Activated CD8-positive, alpha-beta T cell treated with anti-CD3 and anti-CD28 coated beads for 36 hours (primary cell): Measurements from ENCODE around the gene SCPEP1. TPM values are rescaled to one million over a fixed set of nuclear protein-coding genes. Genes with fewer than 3 reads are reported as not detected.
A peak's percentile ranks its signal among the peaks of the same experiment; 100 is the strongest.
"Not testable (repeated sequence)": the region's sequence is repeated elsewhere in the genome, so short reads cannot be mapped to it uniquely, and the experiment has no call there.

Experiments used
- ATAC-seq: fragments of 200-7000 bp; cut with Tn5 transposase; one replicate; pipeline ENCODE4 v1.10.0; 2021; ENCODE audit warnings: mild to moderate bottlenecking, moderate library complexity
- CTCF ChIA-PET: fragments of 350-600 bp; sonication (Branson Sonifier 250); formaldehyde crosslinking; loops from one replicate; lab custom pipeline; 2021; ENCODE audit warnings: antibody characterized with exemption; lab: Charles Lee
- POLR2A ChIA-PET: fragments of 350-600 bp; sonication (Branson Sonifier 250); formaldehyde crosslinking; loops from one replicate; lab custom pipeline; 2021; ENCODE audit warnings: antibody characterized with exemption; lab: Charles Lee
- DNase-seq: peaks from one replicate; pipeline ENCODE4 v3.0.0-alpha.2; 2020
- H3K27ac Mint-ChIP-seq: one replicate; pipeline ENCODE4 v1.8.0; 2021; ENCODE audit warnings: mild to moderate bottlenecking, mixed read lengths
- H3K27me3 Mint-ChIP-seq: one replicate; pipeline ENCODE4 v1.8.0; 2021; ENCODE audit warnings: mixed read lengths
- H3K36me3 Mint-ChIP-seq: one replicate; pipeline ENCODE4 v1.8.0; 2021; ENCODE audit warnings: low read depth, mixed read lengths
- H3K4me1 Mint-ChIP-seq: one replicate; pipeline ENCODE4 v1.8.0; 2021; ENCODE audit warnings: low read depth, mixed read lengths
- H3K4me3 Mint-ChIP-seq: one replicate; pipeline ENCODE4 v1.8.0; 2021; ENCODE audit warnings: mild to moderate bottlenecking, moderate library complexity, mixed read lengths
- H3K9me3 Mint-ChIP-seq: one replicate; pipeline ENCODE4 v1.8.0; 2021; ENCODE audit warnings: mixed read lengths
- CTCF ChIP-seq: fragments of 200-600 bp; IDR thresholded peaks from one replicate; pipeline ENCODE4 v1.8.0; 2022; ENCODE audit warnings: antibody characterized with exemption, mild to moderate bottlenecking
- intact Hi-C: fragments of 100-400 bp; cut with micrococcal nuclease; formaldehyde crosslinking; loops from one replicate; pipeline ENCODE4 v1.10.0; 2022
- total RNA-seq, 2 experiments: library from RNA; stranded (reverse); gene quantifications; one replicate each; pipeline ENCODE4 v1.2.3, GENCODE V29; 2021

SCPEP1 gene
- total RNA-seq, 2 experiments from 2014 or later = 16.0 to 17.8 TPM

DNA sequence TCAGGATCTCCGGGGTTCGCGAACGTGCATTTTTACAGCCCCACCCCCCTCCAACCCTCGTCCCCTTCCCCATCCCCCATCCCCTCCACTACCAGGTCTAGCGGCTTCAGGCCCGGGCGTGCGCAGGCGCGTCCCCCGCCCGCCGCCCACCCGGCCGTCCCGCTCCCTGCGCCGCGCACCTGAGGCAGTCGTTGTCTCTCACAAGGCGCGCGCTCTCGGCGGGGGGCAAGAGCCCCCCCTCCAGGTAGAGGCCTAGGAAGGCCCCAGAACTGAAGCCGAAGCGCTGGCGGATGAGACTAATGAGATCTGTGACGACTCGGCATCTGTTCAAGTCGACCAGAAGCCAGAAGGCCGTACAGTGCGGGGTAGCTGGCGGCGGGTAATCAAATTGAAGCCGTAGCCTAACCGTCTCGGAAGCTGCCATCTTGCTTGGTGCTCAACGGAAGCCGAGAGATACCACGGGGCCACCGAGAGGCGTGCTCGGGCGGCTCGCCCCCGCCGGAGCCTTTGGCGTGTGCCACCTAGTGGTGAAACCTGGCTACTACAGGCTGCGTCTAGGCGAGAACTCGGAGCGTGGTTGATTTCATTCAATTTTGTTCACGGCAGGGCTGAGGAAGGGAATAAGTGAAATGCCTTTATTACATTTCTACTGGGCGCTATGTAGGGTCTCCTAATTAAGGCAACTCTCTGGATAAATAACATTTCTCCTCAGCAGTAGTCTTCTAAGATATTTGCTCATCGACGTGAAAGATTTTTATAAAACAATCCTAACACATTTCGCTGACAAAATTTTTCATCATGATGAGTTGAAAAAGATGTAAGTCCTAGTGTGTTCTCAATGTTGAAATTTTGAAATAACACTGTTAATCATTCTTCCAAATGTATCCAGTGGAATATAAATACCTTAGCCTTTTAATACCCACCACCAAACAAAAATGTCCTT, 17.1 kb upstream of the SCPEP1 start, which contains the start of gene COIL:
Gene COIL, minus strand, starts transcription at position 455 of the 943 bp plus-strand sequence. Its CDS starts 31 bp downstream, at position 424.
- peak; percentile 96 for DNase-seq
- peak within 1 kb of the TSS; percentile 94 for H3K27ac Mint-ChIP-seq
- peak; percentile 97 for TF ChIP-seq CTCF
- peak; percentile 96 for ATAC-seq
- H3K27me3 Mint-ChIP-seq = no peaks in the 10 kb centered on the region
- ChIA-PET POLR2A (interaction anchor here (0.6 to 1.5 kb wide), 5 partner anchors 19 to 174 kb away, joined by 3 to 5 read pairs (median 3); partner anchors contain the start of gene TRIM25), CTCF (interaction anchor here (1.0 to 2.5 kb wide), 5 partner anchors 10 to 71 kb away, joined by 4 to 8 read pairs (median 5); partner anchors contain the start of gene SCPEP1)
- no peaks in the 10 kb centered on the region for H3K9me3 Mint-ChIP-seq
- intact Hi-C loops = no loop called here
- H3K36me3 Mint-ChIP-seq = peaks cover 2% of the 10 kb centered on the region
- H3K4me3 Mint-ChIP-seq = peak within 1 kb of the TSS; percentile 81
- H3K4me1 Mint-ChIP-seq = peaks cover 26% of the 10 kb centered on the region

GRCh38 chr17:56965241-56965640, 12.7 kb upstream of the SCPEP1 start:
- intact Hi-C loops, H3K36me3 Mint-ChIP-seq, CTCF ChIA-PET, H3K27ac Mint-ChIP-seq, H3K4me1 Mint-ChIP-seq, H3K4me3 Mint-ChIP-seq, ATAC-seq, H3K27me3 Mint-ChIP-seq, H3K9me3 Mint-ChIP-seq, DNase-seq: not testable (repeated sequence)
- POLR2A ChIA-PET = interaction anchor here (1.1 kb wide), 1 partner anchor 10 kb away, joined by 3 read pairs; no protein-coding TSS in a partner anchor

DNA sequence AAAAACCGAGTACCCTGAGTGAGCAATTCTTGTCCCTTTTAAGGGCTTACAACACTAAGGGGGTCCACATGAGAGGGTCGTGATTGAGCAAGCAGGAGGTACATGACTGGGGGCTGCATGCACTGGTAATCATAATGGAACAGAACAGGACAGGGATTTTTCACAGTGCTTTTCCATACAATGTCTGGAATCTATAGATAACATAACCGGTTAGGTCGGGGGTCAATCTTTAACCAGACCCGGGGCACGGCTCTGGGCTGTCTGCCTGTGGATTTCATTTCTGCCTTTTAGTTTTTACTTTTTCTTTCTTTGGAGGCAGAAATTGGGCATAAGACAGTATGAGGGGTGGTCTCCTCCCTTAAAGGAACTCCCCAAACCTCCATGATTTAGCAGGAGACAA, 12.2 kb upstream of the SCPEP1 start:
- H3K4me3 Mint-ChIP-seq, DNase-seq, H3K27me3 Mint-ChIP-seq, ATAC-seq, H3K36me3 Mint-ChIP-seq, H3K27ac Mint-ChIP-seq, H3K4me1 Mint-ChIP-seq, CTCF ChIA-PET, H3K9me3 Mint-ChIP-seq, intact Hi-C loops: not testable (repeated sequence)
- POLR2A ChIA-PET = interaction anchor here (1.1 kb wide), 1 partner anchor 10 kb away, joined by 3 read pairs; no protein-coding TSS in a partner anchor

- intact Hi-C loops = no loop called here
- TF ChIP-seq CTCF = no peak
- no peak overlapping the region for H3K4me3 Mint-ChIP-seq
- ATAC-seq (no peak), DNase-seq (no peak)
- ChIA-PET POLR2A (interaction anchor here (1.1 kb wide), 1 partner anchor 9 kb away, joined by 3 read pairs; no protein-coding TSS in a partner anchor), CTCF (interaction anchor here (3.2 kb wide), 1 partner anchor 146 kb away, joined by 12 read pairs; no protein-coding TSS in a partner anchor)
- H3K27me3 Mint-ChIP-seq = no peaks in the 10 kb centered on the region
- H3K27ac Mint-ChIP-seq = no peak overlapping the region
- H3K4me1 Mint-ChIP-seq = no peaks in the 10 kb centered on the region
- H3K9me3 Mint-ChIP-seq = no peaks in the 10 kb centered on the region
- H3K36me3 Mint-ChIP-seq = no peaks in the 10 kb centered on the region
These were observed 11.6 kb upstream of the SCPEP1 start for GRCh38 chr17:56966338-56966737.

- ChIA-PET POLR2A (interaction anchor here (1.0 kb wide), 1 partner anchor 9 kb away, joined by 3 read pairs; no protein-coding TSS in a partner anchor), CTCF (interaction anchor here (1.7 kb wide), 1 partner anchor 10 kb away, joined by 5 read pairs; the partner anchor contains the start of gene COIL)
- TF ChIP-seq CTCF = no peak
- ATAC-seq (no peak), DNase-seq (no peak)
- intact Hi-C loops = no loop called here
- Mint-ChIP-seq H3K36me3 (no peaks in the 10 kb centered on the region), H3K9me3 (no peaks in the 10 kb centered on the region), H3K4me3 (no peak overlapping the region), H3K4me1 (no peaks in the 10 kb centered on the region), H3K27ac (no peak overlapping the region), H3K27me3 (no peaks in the 10 kb centered on the region)
These were observed 7.0 kb upstream of the SCPEP1 start for GRCh38 chr17:56970974-56971373.
